Measurements from ENCODE around the gene SYMPK.

GRCh38 chr19:45854167-45854778 is 8.7 kb downstream of the SYMPK start:
- TF ChIP-seq CTCF (conservative IDR thresholded peaks at IDR 0.05; ENCODE audit: low read length) (no peak), EZH2phosphoT487 (IDR thresholded peaks at IDR 0.05; ENCODE audit: borderline replicate concordance, low read depth, low read length) (no peak)

All from OCI-LY7 (cell line).